Measurements from ENCODE around the gene KIF16B.

DNA sequence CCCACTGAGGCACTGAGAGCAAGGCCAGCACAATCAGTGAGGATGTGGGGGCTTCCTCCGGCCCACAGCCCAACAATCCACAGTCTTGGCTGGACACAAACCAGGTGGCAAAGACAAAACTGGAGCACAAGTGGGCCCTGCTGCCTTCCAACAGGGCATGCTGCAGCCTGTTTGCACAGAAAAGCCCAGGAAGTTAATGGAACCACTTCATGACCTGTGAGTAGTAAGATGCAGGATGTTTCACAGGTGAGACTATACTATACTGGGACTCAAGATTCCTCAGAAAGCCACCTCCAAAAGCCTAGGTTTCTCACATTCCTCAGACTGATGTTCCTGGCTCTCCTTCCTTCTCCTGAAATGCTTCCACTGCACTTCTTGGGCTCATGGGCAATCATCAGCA is 235.5 kb downstream of the KIF16B start:
- TF ChIP-seq, protein P1, sequence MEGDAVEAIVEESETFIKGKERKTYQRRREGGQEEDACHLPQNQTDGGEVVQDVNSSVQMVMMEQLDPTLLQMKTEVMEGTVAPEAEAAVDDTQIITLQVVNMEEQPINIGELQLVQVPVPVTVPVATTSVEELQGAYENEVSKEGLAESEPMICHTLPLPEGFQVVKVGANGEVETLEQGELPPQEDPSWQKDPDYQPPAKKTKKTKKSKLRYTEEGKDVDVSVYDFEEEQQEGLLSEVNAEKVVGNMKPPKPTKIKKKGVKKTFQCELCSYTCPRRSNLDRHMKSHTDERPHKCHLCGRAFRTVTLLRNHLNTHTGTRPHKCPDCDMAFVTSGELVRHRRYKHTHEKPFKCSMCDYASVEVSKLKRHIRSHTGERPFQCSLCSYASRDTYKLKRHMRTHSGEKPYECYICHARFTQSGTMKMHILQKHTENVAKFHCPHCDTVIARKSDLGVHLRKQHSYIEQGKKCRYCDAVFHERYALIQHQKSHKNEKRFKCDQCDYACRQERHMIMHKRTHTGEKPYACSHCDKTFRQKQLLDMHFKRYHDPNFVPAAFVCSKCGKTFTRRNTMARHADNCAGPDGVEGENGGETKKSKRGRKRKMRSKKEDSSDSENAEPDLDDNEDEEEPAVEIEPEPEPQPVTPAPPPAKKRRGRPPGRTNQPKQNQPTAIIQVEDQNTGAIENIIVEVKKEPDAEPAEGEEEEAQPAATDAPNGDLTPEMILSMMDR (IDR thresholded peaks at IDR 0.05), result no peak
- TF ChIP-seq SIN3A (IDR thresholded peaks at IDR 0.05; ENCODE audit: borderline replicate concordance, insufficient read depth, low read depth, low read length), result no peak
